ENCODE data around the gene POR. TPM values are rescaled to one million over a fixed set of nuclear protein-coding genes. Genes with fewer than 3 reads are reported as not detected.
"Not testable (repeated sequence)": the region's sequence is repeated elsewhere in the genome, so short reads cannot be mapped to it uniquely, and the experiment has no call there.

POR gene
- total and polyA plus RNA-seq, 12 donors = 268 to 1,301 (median 597) TPM

DNA sequence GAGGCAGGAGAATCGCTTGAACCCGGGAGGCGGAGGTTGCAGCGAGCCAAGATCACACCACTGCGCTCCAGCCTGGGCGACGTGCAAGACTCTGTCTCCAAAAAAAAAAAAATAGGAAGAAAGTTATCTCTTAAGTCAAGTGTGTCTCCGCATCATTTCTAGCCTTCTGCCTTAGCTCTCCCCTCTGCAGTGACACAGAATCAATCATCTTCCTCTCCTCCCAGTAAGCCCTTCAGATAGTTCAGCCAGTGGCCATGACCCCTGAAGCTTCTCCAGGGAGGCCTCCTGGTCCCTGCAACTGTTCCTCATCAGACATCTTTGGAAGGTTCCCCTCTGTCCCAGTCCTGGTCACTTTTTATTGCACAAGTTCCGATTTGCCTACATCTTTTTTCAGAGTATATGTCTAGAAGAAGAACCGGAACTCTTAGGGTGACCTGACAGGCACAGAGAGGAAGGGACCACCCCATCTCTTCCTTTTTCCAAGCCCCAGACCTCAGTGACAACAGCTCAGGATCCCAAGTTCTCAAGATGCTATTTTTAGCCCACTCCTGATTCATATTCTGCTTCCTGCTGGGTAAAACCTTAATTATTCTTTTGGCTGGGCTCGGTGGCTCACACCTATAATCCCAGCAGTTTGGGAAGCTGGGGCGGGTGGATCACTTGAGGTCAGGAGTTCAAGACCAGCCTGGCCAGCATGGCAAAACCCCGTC is 42.7 kb upstream of the POR start:
- no peak overlapping the region for H3K4me3 ChIP-seq
- intact Hi-C loops (cut with DNase I) = loop anchor here in 1 of 2 donors (10.0 kb wide), 1 partner anchor 123 kb away; the partner anchor contains the start of gene TMEM120A
- WGBS, 4 donors = 36 to 49% (median 47%) methylated on average over 13 of the region's 13 CpGs
- peak in 6 of 7 donors; percentile 53 to 78 (median 58) for DNase-seq
- no peaks in the 10 kb centered on the region for H3K36me3 ChIP-seq (replicated peaks in 1 of 2)
- no peak for TF ChIP-seq POLR2A (IDR thresholded peaks at IDR 0.05)
- TF ChIP-seq, protein P1, sequence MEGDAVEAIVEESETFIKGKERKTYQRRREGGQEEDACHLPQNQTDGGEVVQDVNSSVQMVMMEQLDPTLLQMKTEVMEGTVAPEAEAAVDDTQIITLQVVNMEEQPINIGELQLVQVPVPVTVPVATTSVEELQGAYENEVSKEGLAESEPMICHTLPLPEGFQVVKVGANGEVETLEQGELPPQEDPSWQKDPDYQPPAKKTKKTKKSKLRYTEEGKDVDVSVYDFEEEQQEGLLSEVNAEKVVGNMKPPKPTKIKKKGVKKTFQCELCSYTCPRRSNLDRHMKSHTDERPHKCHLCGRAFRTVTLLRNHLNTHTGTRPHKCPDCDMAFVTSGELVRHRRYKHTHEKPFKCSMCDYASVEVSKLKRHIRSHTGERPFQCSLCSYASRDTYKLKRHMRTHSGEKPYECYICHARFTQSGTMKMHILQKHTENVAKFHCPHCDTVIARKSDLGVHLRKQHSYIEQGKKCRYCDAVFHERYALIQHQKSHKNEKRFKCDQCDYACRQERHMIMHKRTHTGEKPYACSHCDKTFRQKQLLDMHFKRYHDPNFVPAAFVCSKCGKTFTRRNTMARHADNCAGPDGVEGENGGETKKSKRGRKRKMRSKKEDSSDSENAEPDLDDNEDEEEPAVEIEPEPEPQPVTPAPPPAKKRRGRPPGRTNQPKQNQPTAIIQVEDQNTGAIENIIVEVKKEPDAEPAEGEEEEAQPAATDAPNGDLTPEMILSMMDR (IDR thresholded peaks at IDR 0.05) = peak in 1 of 6 experiments; percentile 1
- H3K4me1 ChIP-seq (replicated peaks in 1 of 2) = peaks cover 0 to 15% of the 10 kb centered on the region in 2 donors
- no peaks in the 10 kb centered on the region for H3K9me3 ChIP-seq (replicated peaks in 1 of 3)
- no peaks in the 10 kb centered on the region for H3K27me3 ChIP-seq
- H3K27ac ChIP-seq = peak overlapping the region in 3 of 5 donors; percentile 28 to 79 (median 77)

DNA sequence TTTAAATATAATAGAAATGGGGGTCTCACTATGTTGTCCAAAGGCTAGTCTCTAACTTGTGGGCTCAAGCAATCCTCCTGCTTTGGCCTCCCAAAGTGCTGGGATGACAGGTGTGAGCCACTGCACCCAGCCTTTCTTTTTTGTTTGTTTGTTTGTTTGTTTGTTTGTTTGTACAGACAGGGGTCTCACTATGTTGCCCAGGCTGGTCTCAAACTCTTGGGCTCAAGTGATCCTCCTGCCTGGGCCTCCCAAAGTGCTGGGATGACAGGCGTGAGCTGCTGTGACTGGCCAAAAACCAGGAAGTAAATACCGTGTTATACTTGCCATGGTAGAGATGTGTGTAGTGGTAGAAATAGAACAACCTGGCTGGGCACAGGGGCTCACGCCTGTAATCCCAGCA is 40.8 kb upstream of the POR start:
- H3K4me1 ChIP-seq (replicated peaks in 1 of 2) = peaks cover 4 to 25% of the 10 kb centered on the region in 2 donors
- not testable (repeated sequence) for H3K27me3 ChIP-seq; H3K9me3 ChIP-seq (replicated peaks in 1 of 3); H3K36me3 ChIP-seq (replicated peaks in 1 of 2); H3K27ac ChIP-seq; H3K4me3 ChIP-seq; DNase-seq
- WGBS, 4 donors = 81 to 93% (median 84%) methylated on average over 3 of the region's 3 CpGs
- intact Hi-C loops (cut with DNase I) = loop anchor here in 1 of 2 donors (10.0 kb wide), 1 partner anchor 121 kb away; the partner anchor contains the start of gene TMEM120A

DNA sequence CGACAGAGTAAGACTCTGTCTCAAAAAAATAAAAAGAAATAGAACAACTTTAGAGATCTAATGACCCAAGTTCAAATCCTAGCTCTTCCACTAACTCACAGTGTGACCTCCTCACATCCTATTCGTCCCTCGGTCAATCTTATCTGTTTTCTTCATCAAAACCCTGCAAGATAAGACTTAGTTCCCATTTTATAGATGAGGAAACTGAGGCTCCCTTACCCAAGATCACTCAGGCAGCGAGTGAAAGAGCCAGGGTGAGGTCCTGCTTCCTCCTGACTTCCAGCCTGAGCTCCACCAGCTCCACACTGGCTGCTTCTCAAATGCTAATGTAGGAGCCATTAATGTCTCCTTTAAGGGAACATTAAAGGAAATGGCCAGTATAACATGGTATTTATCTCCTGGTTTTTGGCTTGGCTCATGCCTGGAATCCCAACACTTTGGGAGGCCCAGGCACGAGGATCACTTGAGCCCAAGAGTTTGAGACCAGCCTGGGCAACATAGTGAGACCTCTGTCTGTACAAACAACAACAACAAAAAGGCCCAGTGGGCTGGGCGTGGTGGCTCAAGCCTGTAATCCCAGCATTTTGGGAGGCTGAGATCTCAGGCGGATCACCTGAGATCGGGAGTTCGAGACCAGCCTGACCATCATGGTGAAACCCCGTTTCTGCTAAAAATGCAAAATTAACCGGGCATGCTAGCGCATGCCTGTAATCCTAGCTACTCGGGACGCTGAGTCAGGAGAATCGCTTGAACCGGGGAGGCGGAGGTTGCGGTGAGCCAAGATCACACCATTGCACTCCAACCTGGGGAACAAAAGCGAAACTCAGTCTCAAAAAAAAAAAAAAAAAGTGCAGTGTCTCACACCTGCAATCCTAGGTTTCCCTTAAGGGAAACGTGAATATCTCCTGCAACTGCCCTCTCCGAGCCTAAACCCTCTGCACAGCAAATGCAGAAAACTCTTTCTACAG is 39.6 kb upstream of the POR start:
- 89 to 92% (median 90%) methylated on average over 21 of the region's 21 CpGs for WGBS, 4 donors
- intact Hi-C loops (cut with DNase I) = loop anchor here in 1 of 2 donors (10.0 kb wide), 1 partner anchor 119 kb away; the partner anchor contains the start of gene TMEM120A
- TF ChIP-seq, protein P1 (IDR thresholded peaks at IDR 0.05) = no peak
- Histone ChIP-seq H3K4me3 (no peak overlapping the region), H3K36me3 (replicated peaks in 1 of 2) (peaks cover 0 to under 1% of the 10 kb centered on the region in 2 donors), H3K9me3 (replicated peaks in 1 of 3) (no peaks in the 10 kb centered on the region), H3K27me3 (no peaks in the 10 kb centered on the region), H3K4me1 (replicated peaks in 1 of 2) (peaks cover 10 to 30% of the 10 kb centered on the region in 2 donors), H3K27ac (no peak overlapping the region)
- no peak for DNase-seq

DNA sequence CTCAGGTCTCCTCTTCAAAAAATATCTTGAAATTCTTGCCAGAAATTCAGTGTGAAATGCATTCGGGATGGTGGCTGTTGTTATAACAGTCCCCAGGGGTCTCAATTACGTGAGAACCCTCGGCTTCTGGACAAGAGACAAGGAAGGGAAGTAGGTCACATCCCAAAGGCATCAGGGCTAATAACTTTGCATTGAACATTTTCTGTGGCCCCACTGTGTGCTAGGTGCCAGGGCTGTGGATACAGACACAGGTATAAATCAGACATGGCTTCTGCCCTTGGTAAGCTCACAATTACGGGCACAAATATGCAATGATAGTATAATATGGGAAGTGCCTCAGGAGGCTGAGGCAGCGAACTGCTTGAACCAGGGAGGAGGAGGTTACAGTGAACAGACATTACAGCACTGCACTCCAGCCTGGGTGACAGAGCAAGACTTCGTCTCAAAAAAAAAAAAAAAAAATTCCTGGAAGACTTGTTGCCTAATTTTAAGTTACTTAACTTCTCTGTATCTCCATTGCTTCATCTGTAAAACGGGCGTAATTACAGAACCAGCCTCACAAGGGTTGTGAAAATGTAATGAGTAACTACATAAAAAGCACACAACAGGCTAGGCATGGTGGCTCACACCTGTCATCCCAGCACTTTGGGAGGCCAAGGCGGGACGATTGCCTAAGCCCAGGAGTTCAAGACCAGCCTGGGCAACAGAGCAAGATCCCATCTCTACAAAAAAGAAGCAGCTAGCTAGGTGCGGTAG is 38.7 kb upstream of the POR start:
- Histone ChIP-seq H3K4me1 (replicated peaks in 1 of 2) (peaks cover 13 to 39% of the 10 kb centered on the region in 2 donors), H3K27me3 (no peaks in the 10 kb centered on the region), H3K27ac (peak overlapping the region in 1 of 5 donors; percentile 43), H3K36me3 (replicated peaks in 1 of 2) (peaks cover 0 to 8% of the 10 kb centered on the region in 2 donors), H3K4me3 (no peak overlapping the region), H3K9me3 (replicated peaks in 1 of 3) (no peaks in the 10 kb centered on the region)
- no peak for TF ChIP-seq POLR2A (IDR thresholded peaks at IDR 0.05)
- TF ChIP-seq, protein P1 (IDR thresholded peaks at IDR 0.05) = no peak
- WGBS, 4 donors = 61 to 72% (median 68%) methylated on average over 11 of the region's 11 CpGs
- DNase-seq = peak in 1 of 7 donors; percentile 44
- intact Hi-C loops (cut with DNase I) = loop anchor here in 1 of 2 donors (10.0 kb wide), 1 partner anchor 118 kb away; the partner anchor contains the start of gene TMEM120A

Measured in adrenal gland (tissue), 12 donors.